Uterus (tissue), 2 donors: ENCODE results near the gene SMIM11.

Experiments
- CTCF ChIP-seq, 4 experiments: fragments of 200-600 bp in 2 of 4; fragments of 450-650 bp in 2 of 4; sonication (generic) in 2 of 4; IDR thresholded peaks; one replicate each; pipeline ENCODE4 v1.5.1; 2016 to 2019; ENCODE audit warnings: antibody characterized with exemption in 4 of 4, mild to moderate bottlenecking in 2 of 4, moderate library complexity in 1 of 4
- POLR2A ChIP-seq, 2 donors: fragments of 450-650 bp; IDR thresholded peaks; one replicate each; pipeline ENCODE4 v1.6.1; 2016; ENCODE audit warnings: antibody characterized with exemption in 2 of 2, mild to moderate bottlenecking in 1 of 2, moderate library complexity in 1 of 2

- TF ChIP-seq POLR2A (IDR thresholded peaks at IDR 0.05) (no peak), CTCF (IDR thresholded peaks at IDR 0.05) (no peak)
Observed at GRCh38 chr21:34332347-34332746, 43.0 kb upstream of the SMIM11 start.
